ENCODE data around the gene CMYA5. TPM values are rescaled to one million over a fixed set of nuclear protein-coding genes. Genes with fewer than 3 reads are reported as not detected.
"Not testable (repeated sequence)": the region's sequence is repeated elsewhere in the genome, so short reads cannot be mapped to it uniquely, and the experiment has no call there.

Gene CMYA5
- total RNA-seq: 1.3 TPM

DNA sequence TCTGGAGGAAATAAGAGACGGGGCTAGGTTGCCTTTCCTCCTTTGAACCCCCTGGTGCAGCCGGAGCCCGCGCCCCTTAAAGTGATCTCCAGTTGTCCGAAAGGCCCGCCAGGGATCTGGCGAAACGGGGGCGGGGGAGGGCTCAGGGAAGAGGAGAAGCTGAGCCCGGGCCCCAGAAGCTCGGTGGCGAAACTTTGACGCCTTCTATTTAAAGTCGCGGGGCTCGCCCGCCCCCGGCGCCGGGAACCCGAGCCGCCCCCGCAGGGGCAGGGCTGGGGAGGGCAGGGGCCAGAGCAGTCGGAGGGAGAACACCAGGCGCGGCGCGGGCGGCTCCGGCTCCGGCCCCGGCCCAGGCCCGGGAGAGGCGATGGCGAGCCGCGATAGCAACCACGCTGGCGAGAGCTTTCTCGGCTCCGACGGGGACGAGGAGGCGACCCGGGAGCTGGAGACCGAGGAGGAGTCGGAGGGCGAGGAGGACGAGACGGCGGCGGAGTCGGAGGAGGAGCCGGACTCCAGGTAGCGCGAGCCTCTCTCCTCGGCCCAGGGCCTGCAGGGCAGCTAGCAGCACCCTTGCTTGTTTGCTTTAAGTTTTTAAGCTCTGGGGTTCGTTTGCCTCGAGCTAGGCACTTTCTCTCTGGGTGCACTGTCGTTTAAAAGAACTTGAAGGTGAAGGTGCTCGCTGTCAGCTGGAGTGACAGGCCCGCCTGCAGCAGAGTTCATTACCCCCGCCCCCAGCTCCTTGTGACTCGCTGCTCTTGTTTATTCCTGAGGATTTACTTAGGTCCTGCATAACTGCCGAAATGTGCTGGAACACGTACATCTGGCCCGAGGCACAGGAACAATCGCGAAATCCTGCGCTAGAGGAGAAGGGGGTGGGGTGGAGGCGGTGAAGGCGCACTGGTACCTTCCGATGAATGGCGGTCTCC, at the start of gene CMYA5:
TSS of gene CMYA5 (plus strand) at position 296 of the 926 bp plus-strand sequence. CDS start at position 368, 72 bp downstream.
- DNase-seq (ENCODE audit: low spot score) (peak; percentile 51), ATAC-seq (peak; percentile 87)

DNA sequence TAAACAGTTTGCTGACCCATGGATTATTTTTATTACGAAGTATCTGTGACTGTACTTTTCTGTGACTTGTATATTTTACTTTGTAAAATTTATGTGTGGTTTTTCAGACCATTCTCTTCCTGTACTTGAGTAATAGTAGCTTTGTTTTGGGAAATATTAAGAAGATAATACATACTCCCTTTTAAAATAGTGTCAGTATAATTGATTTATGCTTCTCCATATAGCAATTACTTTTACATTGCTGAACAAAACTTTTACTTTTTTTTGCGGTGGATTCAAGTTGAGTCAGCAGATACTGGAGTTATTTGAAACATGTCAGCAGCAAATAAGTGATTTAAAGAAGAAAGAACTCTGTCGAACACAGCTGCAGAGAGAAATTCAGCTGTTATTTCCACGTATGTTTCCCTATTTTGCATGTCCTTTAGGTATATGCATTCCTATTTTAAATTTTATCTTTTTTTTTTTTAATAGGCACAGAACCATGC, 49.0 kb upstream of the CMYA5 start:
- no peak for DNase-seq (ENCODE audit: low spot score)
- no peak for ATAC-seq

DNA sequence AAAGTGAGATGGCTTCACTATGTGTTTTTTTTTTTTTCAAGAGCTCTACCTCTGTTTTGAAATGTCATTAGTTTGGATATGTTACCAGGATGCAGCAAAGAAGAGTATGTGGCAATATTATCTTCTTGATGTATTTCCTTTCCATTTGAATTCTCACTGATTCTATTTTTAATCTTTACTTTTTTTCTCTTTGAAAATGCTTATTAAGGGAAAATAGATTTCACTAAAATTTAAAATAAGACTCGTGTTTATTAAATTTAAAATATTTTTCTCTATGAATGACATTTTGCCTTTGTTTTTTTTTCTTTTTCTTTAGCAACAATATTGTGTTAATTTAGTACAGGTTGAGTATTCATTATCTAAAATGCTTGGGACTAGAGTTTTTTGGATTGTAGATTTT, 48.2 kb upstream of the CMYA5 start:
- no peak for DNase-seq (ENCODE audit: low spot score)
- ATAC-seq: no peak

DNA sequence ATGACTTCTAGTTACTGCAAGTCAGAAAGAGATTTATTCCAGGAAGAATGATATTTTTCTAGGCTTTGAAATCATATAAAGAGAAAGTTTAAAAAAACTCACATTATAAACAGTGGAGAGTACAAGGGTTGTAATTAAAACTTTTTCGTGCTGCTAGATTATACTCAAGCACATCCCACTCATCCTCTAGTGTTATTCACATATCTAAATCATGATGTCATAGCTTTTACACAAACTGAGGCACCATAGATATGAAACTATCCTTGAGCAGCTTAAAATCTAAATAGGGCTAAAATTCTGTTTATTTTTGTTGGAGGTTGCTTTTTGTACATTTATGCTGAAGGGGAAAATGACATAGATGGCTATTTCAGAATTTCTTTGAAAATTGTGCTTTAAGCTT, 47.4 kb upstream of the CMYA5 start:
- ATAC-seq (no peak), DNase-seq (ENCODE audit: low spot score) (no peak)

DNA sequence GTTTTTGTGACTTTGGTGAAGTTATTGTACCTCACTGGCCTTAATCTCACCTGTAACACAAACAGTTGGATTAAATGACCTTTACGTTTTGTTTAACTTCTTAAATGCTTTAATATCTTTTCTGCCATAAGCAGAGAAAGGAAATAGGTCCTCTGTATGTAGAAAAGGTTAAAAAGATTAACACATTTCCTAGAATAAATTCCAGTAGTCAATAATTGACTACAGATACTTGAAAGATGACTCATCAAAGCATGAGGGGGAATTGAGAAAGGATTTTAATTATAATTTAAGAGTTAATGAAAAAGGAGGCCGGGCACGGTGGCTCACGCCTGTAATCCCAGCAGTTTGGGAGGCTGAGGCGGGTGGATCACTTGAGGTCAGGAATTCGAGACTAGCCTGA, 35.8 kb upstream of the CMYA5 start:
- no peak for DNase-seq (ENCODE audit: low spot score)
- ATAC-seq: no peak

DNA sequence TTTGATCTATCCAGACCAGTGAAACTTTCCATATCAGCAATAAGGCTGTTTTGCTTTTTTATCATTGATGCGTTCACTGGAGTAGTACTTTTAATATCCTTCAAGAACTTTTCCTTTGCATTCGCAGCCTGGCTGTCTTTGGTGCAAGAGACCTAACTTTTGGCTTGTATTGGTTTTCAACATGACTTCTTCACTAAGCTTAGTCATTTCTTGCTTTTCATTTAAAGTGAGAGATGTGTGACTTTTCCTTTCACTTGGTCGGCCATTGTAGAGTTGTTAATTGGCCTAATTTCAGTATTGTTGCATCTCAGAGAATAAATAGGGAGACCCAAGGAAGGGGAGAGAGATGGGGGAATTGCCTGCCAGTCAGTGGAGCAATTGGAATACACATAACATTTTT, 26.4 kb upstream of the CMYA5 start:
- DNase-seq (ENCODE audit: low spot score) (no peak), ATAC-seq (no peak)

DNA sequence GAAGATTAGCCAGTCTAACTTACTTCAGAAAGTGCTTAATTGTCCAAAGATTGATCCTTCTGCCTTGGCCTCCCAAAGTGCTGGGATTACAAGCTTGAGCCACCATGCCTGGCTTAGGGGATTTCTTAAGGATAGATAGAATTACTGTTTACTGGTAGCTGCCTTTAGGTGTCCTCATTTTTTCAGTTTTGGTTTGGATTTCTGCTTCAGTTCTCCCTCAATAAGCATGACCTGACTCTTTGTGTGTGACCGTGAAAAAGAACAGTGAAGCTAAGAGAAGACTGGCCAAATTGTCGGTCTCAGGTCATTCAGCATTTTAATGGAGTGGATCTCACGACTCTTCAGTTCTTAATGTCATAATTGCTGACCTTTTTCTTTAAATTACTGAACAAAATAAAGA, 22.9 kb upstream of the CMYA5 start:
- DNase-seq (ENCODE audit: low spot score): no peak
- ATAC-seq: peak; percentile 30

DNA sequence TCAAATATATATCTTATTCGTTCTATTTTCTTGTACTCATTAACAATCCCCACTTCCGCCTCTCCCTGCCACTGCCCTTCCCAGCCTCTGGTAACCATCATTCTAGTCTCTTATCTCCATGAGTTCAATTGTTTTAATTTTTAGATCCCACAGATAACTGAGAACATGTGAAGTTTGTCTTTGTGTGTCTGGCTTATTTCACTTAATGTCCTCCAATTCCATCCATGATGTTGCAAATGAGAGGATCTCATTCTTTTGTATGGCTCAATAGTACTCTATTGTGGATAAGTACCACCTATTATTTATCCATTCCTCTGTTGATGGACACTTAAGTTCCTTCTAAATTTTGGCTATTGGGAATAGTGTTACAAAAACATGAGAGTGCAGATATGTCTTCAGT, 17.2 kb upstream of the CMYA5 start:
- ATAC-seq (no peak), DNase-seq (ENCODE audit: low spot score) (no peak)

DNA sequence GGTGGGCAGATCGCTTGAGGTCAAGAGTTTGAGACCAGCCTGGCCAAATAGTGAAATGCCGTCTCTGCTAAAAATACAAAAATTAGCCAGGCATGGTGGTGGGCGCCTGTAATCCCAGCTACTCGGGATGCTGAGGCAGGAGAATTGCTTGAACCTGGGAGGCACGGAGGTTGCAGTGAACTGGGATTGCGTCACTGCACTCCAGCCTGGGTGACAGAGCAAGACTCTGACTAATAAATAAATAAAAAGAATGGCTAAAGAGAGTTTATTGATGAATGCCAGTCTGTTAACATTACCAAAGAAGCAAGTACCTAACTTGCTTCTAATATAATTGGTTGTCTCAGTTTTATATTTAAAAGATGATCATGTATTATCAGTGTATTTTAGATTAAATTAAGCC, 13.3 kb upstream of the CMYA5 start:
- DNase-seq (ENCODE audit: low spot score): not testable (repeated sequence)

DNA sequence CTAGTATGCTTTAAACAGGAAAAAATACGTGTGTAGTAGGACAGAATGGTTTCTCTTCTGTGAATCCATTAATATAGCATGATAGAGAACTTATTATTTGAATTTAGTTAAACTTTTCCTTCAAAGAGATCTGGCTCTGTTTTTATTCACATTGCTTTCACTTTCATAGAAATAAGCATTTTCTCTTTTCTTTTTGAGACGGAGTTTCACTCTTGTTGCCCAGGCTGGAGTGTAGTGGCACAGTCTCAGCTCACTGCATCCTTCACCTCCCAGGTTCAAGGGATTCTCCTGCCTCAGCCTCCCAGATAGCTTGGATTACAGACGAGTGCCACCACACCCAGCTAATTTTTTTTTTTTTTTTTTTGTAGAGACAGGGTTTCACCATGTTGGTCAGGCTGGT, 7.5 kb upstream of the CMYA5 start:
- not testable (repeated sequence) for ATAC-seq

More for the DNA sequence above, 13.3 kb upstream of the CMYA5 start:
- ATAC-seq: peak; percentile 55

DNA sequence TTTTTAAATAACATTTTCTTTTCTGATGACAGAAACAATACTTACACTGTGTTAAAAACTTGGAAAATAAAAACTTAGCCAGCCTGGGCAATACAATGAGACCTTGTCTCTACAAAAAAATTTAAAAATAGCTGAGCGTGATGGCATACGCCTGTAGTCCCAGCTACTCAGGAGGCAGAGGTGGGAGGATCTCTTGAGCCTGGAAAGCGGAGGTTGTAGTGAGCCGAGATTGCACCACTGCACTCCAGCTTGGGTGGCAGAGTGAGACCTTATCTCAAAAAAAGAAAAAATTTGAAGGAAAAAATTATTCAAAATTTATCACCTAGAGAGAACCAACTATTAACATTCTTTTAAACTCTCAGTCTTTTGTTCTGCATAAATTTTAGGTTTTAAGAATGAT, 4.9 kb upstream of the CMYA5 start:
- DNase-seq (ENCODE audit: low spot score) (no peak), ATAC-seq (no peak)

More for the DNA sequence above, 7.5 kb upstream of the CMYA5 start:
- not testable (repeated sequence) for DNase-seq (ENCODE audit: low spot score)

DNA sequence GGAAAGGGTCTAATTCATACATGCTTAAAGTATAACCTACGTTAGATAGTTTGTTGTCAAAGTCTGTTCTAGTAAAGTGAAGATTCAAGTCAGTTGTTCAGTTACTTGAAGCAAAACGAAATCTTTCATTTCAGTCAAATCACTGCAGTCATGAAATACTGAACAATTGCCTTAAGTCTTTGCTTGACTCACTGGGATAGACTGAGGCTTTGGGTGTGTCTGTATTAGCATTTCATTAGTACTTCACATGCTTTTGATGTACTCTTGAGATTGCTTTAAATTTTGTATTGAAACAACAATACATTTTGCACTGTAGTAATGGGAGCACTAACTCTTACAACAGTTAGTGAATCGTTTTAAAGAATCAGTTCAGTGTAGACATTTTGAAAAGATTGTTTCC, 4.0 kb upstream of the CMYA5 start:
- ATAC-seq (no peak), DNase-seq (ENCODE audit: low spot score) (no peak)

DNA sequence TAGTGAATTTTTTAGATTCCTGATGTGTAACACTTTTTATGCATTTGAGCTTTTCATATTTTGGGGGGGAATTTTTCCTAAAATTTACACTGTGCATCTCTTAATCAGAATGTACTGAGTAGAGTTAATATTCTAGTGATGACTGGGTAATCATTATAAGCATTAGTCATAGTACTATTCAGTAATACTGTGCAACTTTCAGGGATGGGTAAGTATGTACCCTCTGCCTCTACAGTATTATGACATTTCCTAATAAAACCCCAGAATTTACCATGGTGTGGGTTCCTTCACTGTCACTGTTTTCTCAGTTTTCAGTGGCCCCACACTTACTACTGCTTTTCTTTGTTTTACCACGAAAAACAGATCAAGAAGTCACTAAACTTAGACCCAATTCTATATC, 2.8 kb upstream of the CMYA5 start:
- ATAC-seq (no peak), DNase-seq (ENCODE audit: low spot score) (no peak)

DNA sequence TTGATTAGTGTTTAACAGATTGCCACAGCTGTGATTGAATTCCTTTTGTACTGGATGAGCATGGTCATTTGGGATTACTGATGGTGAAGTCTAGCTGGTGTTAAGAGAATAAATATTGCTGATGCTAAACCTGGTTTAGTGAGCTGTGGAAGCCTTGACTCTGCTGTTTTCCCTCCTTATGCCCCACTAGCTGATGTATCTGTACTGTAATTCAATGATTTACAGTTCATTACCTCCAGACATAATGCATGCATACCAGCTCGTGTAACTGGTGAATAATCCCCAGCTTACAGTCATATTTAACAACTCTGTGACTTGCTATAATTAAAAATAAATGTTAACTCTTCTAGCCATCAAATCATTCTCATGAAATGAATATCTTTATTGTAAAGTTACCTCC, 1.7 kb upstream of the CMYA5 start:
- no peak for DNase-seq (ENCODE audit: low spot score)
- no peak for ATAC-seq

DNA sequence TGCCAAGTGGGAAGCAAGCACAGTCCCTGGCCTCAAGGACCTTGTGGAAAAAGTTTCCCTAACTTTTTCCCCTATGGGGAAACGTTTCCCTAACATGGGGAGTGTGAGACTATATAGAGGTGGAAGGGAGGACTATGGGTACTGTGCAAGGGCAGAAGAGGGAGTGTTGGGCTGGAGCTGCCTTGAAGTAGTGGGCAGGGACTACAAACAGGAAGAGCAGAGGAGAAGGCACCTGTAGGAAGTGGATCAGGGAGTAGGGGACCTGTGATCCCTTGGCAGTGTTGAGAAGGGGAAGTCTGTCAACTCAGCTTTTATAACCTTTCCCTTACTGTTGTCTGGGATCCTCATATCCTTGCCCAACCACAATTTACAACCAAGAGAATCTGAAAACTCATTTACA, 1.4 kb downstream of the CMYA5 start:
- DNase-seq (ENCODE audit: low spot score): no peak
- no peak for ATAC-seq

DNA sequence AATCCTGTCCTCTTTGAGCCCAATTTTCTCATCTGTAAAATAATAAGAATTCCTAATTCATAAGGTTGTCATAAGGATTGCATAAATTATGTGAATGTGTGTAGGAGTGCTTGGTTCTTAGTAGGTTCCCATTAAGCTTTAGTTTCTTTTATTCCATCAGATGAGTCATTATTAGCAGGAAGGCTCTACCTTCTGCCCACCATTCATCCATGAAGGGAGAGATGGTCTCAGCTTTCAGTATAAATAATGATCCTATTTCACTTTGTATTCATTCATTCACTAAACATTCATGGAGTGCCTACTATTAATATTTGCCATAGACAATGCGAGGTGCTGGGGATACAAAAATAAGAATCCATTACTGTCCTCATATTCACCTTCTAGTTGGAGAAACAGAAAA, 3.0 kb downstream of the CMYA5 start:
- no peak for DNase-seq (ENCODE audit: low spot score)
- no peak for ATAC-seq

DNA sequence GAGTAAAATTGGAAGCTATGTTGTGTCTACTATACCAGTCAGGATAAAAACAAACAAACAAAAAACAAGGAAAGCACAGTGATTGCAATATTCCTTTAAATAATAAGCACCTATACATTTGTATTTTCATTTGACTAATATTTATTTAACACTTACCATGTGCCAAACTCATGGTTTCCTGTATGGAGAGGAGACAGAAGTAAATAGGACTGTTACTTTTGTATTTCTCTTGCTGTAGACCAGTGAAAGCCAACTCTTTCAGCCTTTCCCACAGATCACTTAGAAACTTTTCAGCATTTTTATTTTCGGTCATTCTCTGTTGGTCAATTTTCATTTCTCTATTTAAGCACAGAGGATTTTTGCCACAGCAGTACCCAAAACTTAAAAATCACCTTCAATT, 4.5 kb downstream of the CMYA5 start:
- ATAC-seq: no peak
- no peak for DNase-seq (ENCODE audit: low spot score)

DNA sequence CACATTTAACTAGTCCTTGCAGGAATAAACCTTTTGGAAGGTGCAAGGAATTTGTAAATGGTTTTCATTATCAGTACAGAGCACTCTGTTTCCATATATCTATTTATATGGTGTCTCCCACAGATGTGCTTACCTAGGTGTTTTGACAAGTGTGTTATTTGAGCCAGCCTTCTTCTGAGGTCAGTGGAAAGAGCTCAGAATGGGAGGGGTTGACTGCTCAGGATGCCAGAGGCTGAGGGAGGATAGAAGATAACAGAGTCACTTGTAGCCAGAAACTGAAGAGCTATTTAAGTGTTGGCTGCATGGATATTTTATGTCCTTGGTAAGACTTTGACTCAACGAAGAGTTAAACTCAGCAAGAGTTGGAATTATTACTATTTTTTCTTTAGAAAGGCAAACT, 5.0 kb downstream of the CMYA5 start:
- DNase-seq (ENCODE audit: low spot score) (no peak), ATAC-seq (no peak)

DNA sequence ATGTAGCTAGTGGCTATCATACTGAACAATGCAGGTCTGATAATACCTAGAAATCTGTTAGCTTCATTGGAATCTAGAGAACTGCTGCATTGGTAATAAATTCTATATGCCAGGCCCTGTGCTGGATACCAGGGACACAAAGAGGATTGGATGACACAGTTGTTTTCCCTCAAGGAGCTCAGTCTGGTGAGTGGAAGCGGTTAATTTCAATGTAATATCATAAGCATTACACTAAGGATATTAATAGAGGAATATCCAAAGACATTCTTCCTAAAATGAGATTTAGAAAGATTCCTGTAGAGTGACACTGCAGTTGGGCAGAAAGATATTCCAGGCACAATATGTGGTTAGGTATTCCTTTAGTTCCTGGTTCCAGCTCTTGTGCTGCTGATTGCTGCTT, 5.9 kb downstream of the CMYA5 start:
- DNase-seq (ENCODE audit: low spot score) (no peak), ATAC-seq (no peak)

DNA sequence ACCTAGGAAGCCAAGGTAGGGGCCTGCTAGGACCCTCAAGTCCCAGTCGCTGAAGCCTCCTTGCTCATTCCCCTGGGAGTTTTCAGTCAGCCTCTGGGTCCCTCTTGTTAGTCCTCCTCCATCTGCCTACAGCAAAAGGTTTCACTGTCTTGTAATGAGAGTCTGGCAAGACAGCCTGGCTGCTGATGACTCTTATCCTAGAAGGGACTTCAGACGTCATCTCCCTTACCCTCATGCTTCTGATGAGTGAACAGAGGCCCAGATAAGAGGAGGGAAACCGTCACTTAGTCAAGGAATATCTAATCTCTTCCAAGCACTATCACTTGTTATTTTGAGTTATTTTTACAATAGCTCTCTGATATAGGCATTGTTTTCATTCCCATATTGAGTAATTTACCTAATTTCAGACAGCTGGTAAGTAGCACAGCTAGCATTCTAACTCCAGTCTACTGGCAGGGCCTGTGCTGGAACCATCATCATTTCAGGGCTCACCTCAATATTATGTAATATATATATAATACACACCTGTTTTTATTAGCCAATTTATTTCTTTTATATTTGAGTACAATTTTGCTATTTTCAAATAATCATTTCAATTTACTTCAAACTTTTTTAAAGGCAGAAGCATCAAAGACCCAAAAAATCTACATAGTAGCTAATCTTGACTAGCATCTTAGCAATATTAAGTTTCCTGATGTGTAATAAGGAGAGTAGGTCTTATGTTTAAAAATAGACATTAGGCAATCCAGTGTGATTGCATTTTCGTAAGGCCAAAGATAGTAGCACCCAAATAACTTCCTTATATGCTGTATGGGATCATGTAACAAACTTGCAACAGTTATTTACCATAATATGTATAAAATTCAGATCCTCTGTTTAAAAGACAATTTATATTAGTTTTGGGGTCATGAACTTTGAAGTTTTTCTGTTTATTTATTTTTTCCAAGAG, 7.9 kb downstream of the CMYA5 start:
- ATAC-seq (peak; percentile 55), DNase-seq (ENCODE audit: low spot score) (no peak)

DNA sequence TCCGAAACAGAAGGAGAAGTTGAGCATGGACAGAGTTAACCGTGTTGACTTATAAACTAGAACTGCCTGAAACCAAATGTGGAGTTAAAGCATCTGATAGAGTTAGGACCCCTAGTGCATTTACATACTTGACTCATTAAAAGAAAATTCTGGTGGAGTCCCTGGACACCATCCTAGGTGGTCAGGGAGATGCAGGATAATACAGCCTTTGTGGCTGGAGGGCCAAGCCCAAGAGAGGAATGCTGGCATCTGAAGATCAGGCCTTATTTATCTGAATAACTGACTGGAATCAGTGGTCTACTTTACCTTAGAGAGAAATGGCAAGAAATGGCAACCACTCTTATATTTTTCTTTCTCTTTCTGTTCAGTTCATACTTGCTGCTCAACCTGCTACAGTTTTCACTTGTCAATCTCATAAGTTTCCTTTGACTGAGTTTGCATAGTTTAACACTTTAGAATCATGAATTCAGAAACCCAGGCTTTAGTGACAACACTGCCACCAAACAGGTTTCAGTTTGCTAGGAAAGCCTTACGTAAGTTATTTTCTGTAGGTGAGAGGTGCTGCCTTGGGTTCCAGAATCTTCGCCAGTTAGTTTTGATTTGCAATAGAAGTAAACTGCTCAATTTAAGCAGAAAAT, 10.2 kb downstream of the CMYA5 start:
- DNase-seq (ENCODE audit: low spot score) (no peak), ATAC-seq (no peak)
